Thymus (tissue), 11 donors: Measurements from ENCODE around the gene LHPP. TPM values are rescaled to one million over a fixed set of nuclear protein-coding genes. Genes with fewer than 3 reads are reported as not detected.

Experiments used
- DNase-seq, 9 donors: peaks; one replicate each; pipeline ENCODE4 v3.0.0-alpha.2; 2013; ENCODE audit warnings: low spot score in 9 of 9, low read depth in 6 of 9, missing footprints in 1 of 9
- H3K27ac ChIP-seq, 2 donors: one replicate each; pipeline ENCODE4 v1.5.1; 2013; ENCODE audit warnings: control low read depth in 1 of 2, low read depth in 1 of 2, low read length in 1 of 2, mild to moderate bottlenecking in 1 of 2, moderate library complexity in 1 of 2
- H3K27me3 ChIP-seq, 2 donors: one replicate each; pipeline ENCODE4 v1.5.1; 2013; ENCODE audit warnings: low read length in 1 of 2; ENCODE audit not compliant: control insufficient read depth in 2 of 2, insufficient read depth in 1 of 2
- H3K36me3 ChIP-seq, 2 donors: one replicate each; pipeline ENCODE4 v1.5.1; 2013; ENCODE audit warnings: low read length in 1 of 2, mild to moderate bottlenecking in 1 of 2, moderate library complexity in 1 of 2; ENCODE audit not compliant: control insufficient read depth in 2 of 2, insufficient read depth in 2 of 2
- H3K4me1 ChIP-seq, 2 donors: one replicate each; pipeline ENCODE4 v1.5.1; 2013; ENCODE audit warnings: low read length in 2 of 2; ENCODE audit not compliant: control insufficient read depth in 2 of 2, insufficient read depth in 2 of 2
- H3K4me3 ChIP-seq, 2 donors: one replicate each; pipeline ENCODE4 v1.5.1; 2013; ENCODE audit warnings: low read length in 2 of 2, control low read depth in 1 of 2, mild to moderate bottlenecking in 1 of 2
- H3K9me3 ChIP-seq, 2 donors: one replicate each; pipeline ENCODE4 v1.5.1; 2013; ENCODE audit warnings: low read length in 1 of 2, mild to moderate bottlenecking in 1 of 2; ENCODE audit not compliant: control insufficient read depth in 2 of 2, insufficient read depth in 1 of 2
- WGBS: extraction: QIAGEN DNeasy Blood & Tissue Kit; methylation state at CpG from one replicate; pipeline ENCODE4 v1.1.7; 2013; 5-methylcytosine and 5-hydroxymethylcytosine counted together
- polyA plus RNA-seq: library from polyadenylated mRNA; stranded (reverse); fragments of 200-250 nt; gene quantifications from one replicate; pipeline ENCODE4 v1.2.3, GENCODE V29; 2013
- total RNA-seq: library from RNA; stranded (reverse); fragments of 120-200 nt; gene quantifications from one replicate; pipeline ENCODE4 v1.2.4, GENCODE V29; 2013
- donor health status: healthy.

Gene LHPP
- total and polyA plus RNA-seq, 2 donors: 6.3 to 13.5 TPM

- no peaks in the 10 kb centered on the region for H3K27me3 ChIP-seq
- H3K36me3 ChIP-seq: no peaks in the 10 kb centered on the region
- no peaks in the 10 kb centered on the region for H3K9me3 ChIP-seq
- WGBS: 98% methylated on average over 15 of the region's 15 CpGs
- H3K27ac ChIP-seq: no peak overlapping the region
- H3K4me1 ChIP-seq: peaks cover 0 to 6% of the 10 kb centered on the region in 2 donors
- H3K4me3 ChIP-seq: no peak overlapping the region
- no peak for DNase-seq
Observed at GRCh38 chr10:124518366-124518765, 56.7 kb downstream of the LHPP start.

GRCh38 chr10:124520558-124521428 is 59.2 kb downstream of the LHPP start:
- 97% methylated on average over 20 of the region's 20 CpGs for WGBS
- no peaks in the 10 kb centered on the region for H3K27me3 ChIP-seq
- H3K4me1 ChIP-seq: peaks cover 0 to 8% of the 10 kb centered on the region in 2 donors
- H3K4me3 ChIP-seq: no peak overlapping the region
- no peak overlapping the region for H3K27ac ChIP-seq
- no peaks in the 10 kb centered on the region for H3K36me3 ChIP-seq
- no peaks in the 10 kb centered on the region for H3K9me3 ChIP-seq
- no peak for DNase-seq

GRCh38 chr10:124521429-124521871 is 59.8 kb downstream of the LHPP start:
- 98% methylated on average over 13 of the region's 13 CpGs for WGBS
- no peak for DNase-seq
- Histone ChIP-seq H3K27me3 (no peaks in the 10 kb centered on the region), H3K4me3 (no peak overlapping the region), H3K36me3 (no peaks in the 10 kb centered on the region), H3K27ac (no peak overlapping the region), H3K4me1 (peaks cover 0 to 8% of the 10 kb centered on the region in 2 donors), H3K9me3 (no peaks in the 10 kb centered on the region)

GRCh38 chr10:124522131-124522932 is 60.7 kb downstream of the LHPP start:
- H3K36me3 ChIP-seq: no peaks in the 10 kb centered on the region
- 98% methylated on average over 13 of the region's 13 CpGs for WGBS
- no peak for DNase-seq
- H3K4me3 ChIP-seq: no peak overlapping the region
- no peaks in the 10 kb centered on the region for H3K9me3 ChIP-seq
- no peak overlapping the region for H3K27ac ChIP-seq
- no peaks in the 10 kb centered on the region for H3K27me3 ChIP-seq
- H3K4me1 ChIP-seq: peaks cover 0 to 16% of the 10 kb centered on the region in 2 donors

- 84% methylated on average over 31 of the region's 31 CpGs for WGBS
- no peaks in the 10 kb centered on the region for H3K36me3 ChIP-seq
- peak overlapping the region; percentile 19 to 27 for H3K27ac ChIP-seq
- no peak for DNase-seq
- no peaks in the 10 kb centered on the region for H3K27me3 ChIP-seq
- H3K4me3 ChIP-seq: no peak overlapping the region
- H3K9me3 ChIP-seq: no peaks in the 10 kb centered on the region
- H3K4me1 ChIP-seq: peaks cover 0 to 16% of the 10 kb centered on the region in 2 donors
Observed at GRCh38 chr10:124522933-124523871, 61.6 kb downstream of the LHPP start.

GRCh38 chr10:124523901-124524300 is 62.3 kb downstream of the LHPP start:
- H3K4me3 ChIP-seq: no peak overlapping the region
- H3K27me3 ChIP-seq: no peaks in the 10 kb centered on the region
- peaks cover 0 to 16% of the 10 kb centered on the region in 2 donors for H3K4me1 ChIP-seq
- H3K9me3 ChIP-seq: no peaks in the 10 kb centered on the region
- no peak for DNase-seq
- no peaks in the 10 kb centered on the region for H3K36me3 ChIP-seq
- 97% methylated on average over 5 of the region's 5 CpGs for WGBS
- peak overlapping the region in 1 of 2 donors; percentile 18 for H3K27ac ChIP-seq

GRCh38 chr10:124524991-124525653 is 63.5 kb downstream of the LHPP start:
- H3K27me3 ChIP-seq: no peaks in the 10 kb centered on the region
- H3K9me3 ChIP-seq: no peaks in the 10 kb centered on the region
- 95% methylated on average over 23 of the region's 23 CpGs for WGBS
- no peak overlapping the region for H3K4me3 ChIP-seq
- no peak for DNase-seq
- no peaks in the 10 kb centered on the region for H3K36me3 ChIP-seq
- H3K27ac ChIP-seq: no peak overlapping the region
- H3K4me1 ChIP-seq: peaks cover 0 to 21% of the 10 kb centered on the region in 2 donors
